ENCODE measurements around the gene DUOX1. TPM values are rescaled to one million over a fixed set of nuclear protein-coding genes. Genes with fewer than 3 reads are reported as not detected.

The DUOX1 gene
- total RNA-seq, 1 donor from 2014 or later = not detected

- no peaks in the 10 kb centered on the region for H3K36me3 Mint-ChIP-seq (ENCODE audit: unreplicated experiment)
- H3K27ac Mint-ChIP-seq (ENCODE audit: unreplicated experiment) = no peak overlapping the region
- H3K4me1 Mint-ChIP-seq (ENCODE audit: unreplicated experiment) = no peaks in the 10 kb centered on the region
- TF ChIP-seq, protein P1, sequence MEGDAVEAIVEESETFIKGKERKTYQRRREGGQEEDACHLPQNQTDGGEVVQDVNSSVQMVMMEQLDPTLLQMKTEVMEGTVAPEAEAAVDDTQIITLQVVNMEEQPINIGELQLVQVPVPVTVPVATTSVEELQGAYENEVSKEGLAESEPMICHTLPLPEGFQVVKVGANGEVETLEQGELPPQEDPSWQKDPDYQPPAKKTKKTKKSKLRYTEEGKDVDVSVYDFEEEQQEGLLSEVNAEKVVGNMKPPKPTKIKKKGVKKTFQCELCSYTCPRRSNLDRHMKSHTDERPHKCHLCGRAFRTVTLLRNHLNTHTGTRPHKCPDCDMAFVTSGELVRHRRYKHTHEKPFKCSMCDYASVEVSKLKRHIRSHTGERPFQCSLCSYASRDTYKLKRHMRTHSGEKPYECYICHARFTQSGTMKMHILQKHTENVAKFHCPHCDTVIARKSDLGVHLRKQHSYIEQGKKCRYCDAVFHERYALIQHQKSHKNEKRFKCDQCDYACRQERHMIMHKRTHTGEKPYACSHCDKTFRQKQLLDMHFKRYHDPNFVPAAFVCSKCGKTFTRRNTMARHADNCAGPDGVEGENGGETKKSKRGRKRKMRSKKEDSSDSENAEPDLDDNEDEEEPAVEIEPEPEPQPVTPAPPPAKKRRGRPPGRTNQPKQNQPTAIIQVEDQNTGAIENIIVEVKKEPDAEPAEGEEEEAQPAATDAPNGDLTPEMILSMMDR (IDR thresholded peaks at IDR 0.05) = no peak
- H3K4me3 Mint-ChIP-seq (ENCODE audit: unreplicated experiment) = no peak overlapping the region
- peaks cover 41% of the 10 kb centered on the region for H3K27me3 Mint-ChIP-seq (ENCODE audit: unreplicated experiment)
- H3K9me3 Mint-ChIP-seq (ENCODE audit: unreplicated experiment) = no peaks in the 10 kb centered on the region
- no peak for DNase-seq (ENCODE audit: extremely low spot score, unreplicated experiment)
These were observed 36.0 kb upstream of the DUOX1 start for GRCh38 chr15:45093622-45094357.

DNA sequence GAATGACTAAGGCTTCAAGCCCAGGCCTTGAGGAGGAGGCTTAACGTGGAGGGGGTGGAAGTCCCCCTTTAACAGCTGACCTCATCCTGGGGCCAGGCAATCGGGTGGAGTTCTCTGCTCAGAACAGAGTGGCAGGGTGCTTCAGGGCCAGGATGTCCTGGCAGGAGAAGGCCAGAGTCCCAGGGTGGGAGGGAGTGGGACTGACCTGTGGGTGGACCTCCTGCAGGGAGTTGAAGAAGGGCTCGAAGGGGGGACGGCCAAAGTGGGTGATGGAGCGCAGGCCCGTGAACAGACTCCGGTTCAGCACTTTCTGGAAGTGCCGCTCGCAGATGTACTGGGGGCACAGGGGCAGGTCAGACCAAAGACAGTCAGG is 35.5 kb upstream of the DUOX1 start:
- TF ChIP-seq, protein P1 (IDR thresholded peaks at IDR 0.05) = no peak
- no peak overlapping the region for H3K4me3 Mint-ChIP-seq (ENCODE audit: unreplicated experiment)
- H3K36me3 Mint-ChIP-seq (ENCODE audit: unreplicated experiment) = no peaks in the 10 kb centered on the region
- H3K27ac Mint-ChIP-seq (ENCODE audit: unreplicated experiment) = no peak overlapping the region
- H3K27me3 Mint-ChIP-seq (ENCODE audit: unreplicated experiment) = peaks cover 39% of the 10 kb centered on the region
- no peaks in the 10 kb centered on the region for H3K4me1 Mint-ChIP-seq (ENCODE audit: unreplicated experiment)
- no peaks in the 10 kb centered on the region for H3K9me3 Mint-ChIP-seq (ENCODE audit: unreplicated experiment)
- no peak for DNase-seq (ENCODE audit: extremely low spot score, unreplicated experiment)

- no peak overlapping the region for H3K27ac Mint-ChIP-seq (ENCODE audit: unreplicated experiment)
- DNase-seq (ENCODE audit: extremely low spot score, unreplicated experiment) = no peak
- H3K9me3 Mint-ChIP-seq (ENCODE audit: unreplicated experiment) = no peaks in the 10 kb centered on the region
- H3K36me3 Mint-ChIP-seq (ENCODE audit: unreplicated experiment) = no peaks in the 10 kb centered on the region
- TF ChIP-seq, protein P1 (IDR thresholded peaks at IDR 0.05) = no peak
- no peaks in the 10 kb centered on the region for H3K4me1 Mint-ChIP-seq (ENCODE audit: unreplicated experiment)
- H3K4me3 Mint-ChIP-seq (ENCODE audit: unreplicated experiment) = no peak overlapping the region
- H3K27me3 Mint-ChIP-seq (ENCODE audit: unreplicated experiment) = peaks cover 31% of the 10 kb centered on the region
These were observed 34.1 kb upstream of the DUOX1 start for GRCh38 chr15:45095661-45096060.

GRCh38 chr15:45097466-45097865 is 32.3 kb upstream of the DUOX1 start:
- DNase-seq (ENCODE audit: extremely low spot score, unreplicated experiment) = no peak
- Mint-ChIP-seq H3K27me3 (ENCODE audit: unreplicated experiment) (peaks cover 20% of the 10 kb centered on the region), H3K4me1 (ENCODE audit: unreplicated experiment) (no peaks in the 10 kb centered on the region), H3K27ac (ENCODE audit: unreplicated experiment) (no peak overlapping the region), H3K4me3 (ENCODE audit: unreplicated experiment) (no peak overlapping the region), H3K36me3 (ENCODE audit: unreplicated experiment) (no peaks in the 10 kb centered on the region), H3K9me3 (ENCODE audit: unreplicated experiment) (no peaks in the 10 kb centered on the region)
- TF ChIP-seq, protein P1 (IDR thresholded peaks at IDR 0.05) = no peak

GRCh38 chr15:45099549-45100165 is 30.1 kb upstream of the DUOX1 start:
- no peak for DNase-seq (ENCODE audit: extremely low spot score, unreplicated experiment)

More at GRCh38 chr15:45099549-45100165, 30.1 kb upstream of the DUOX1 start:
- Mint-ChIP-seq H3K27ac (ENCODE audit: unreplicated experiment) (no peak overlapping the region), H3K27me3 (ENCODE audit: unreplicated experiment) (peaks cover 21% of the 10 kb centered on the region), H3K36me3 (ENCODE audit: unreplicated experiment) (no peaks in the 10 kb centered on the region), H3K9me3 (ENCODE audit: unreplicated experiment) (no peaks in the 10 kb centered on the region), H3K4me1 (ENCODE audit: unreplicated experiment) (no peaks in the 10 kb centered on the region), H3K4me3 (ENCODE audit: unreplicated experiment) (no peak overlapping the region)
- TF ChIP-seq, protein P1 (IDR thresholded peaks at IDR 0.05) = no peak

Data from osteocyte (in vitro differentiated cells).